Nephron progenitor cell (in vitro differentiated cells): ENCODE results near the gene CCDC91.

Source experiments
- DNase-seq: peaks from one replicate; pipeline ENCODE4 v3.0.0; 2021
- H3K27ac Mint-ChIP-seq: 2 replicates; pipeline ENCODE4 v1.8.0; 2021; ENCODE audit warnings: mild to moderate bottlenecking, moderate library complexity, mixed read lengths
- H3K27me3 Mint-ChIP-seq: 2 replicates; pipeline ENCODE4 v1.8.0; 2021; ENCODE audit warnings: mild to moderate bottlenecking, low read depth, mixed read lengths; ENCODE audit not compliant: poor library complexity
- H3K36me3 Mint-ChIP-seq: 2 replicates; pipeline ENCODE4 v1.8.0; 2021; ENCODE audit warnings: low read depth, mixed read lengths
- H3K4me1 Mint-ChIP-seq: 2 replicates; pipeline ENCODE4 v1.8.0; 2021; ENCODE audit warnings: mixed read lengths
- H3K4me3 Mint-ChIP-seq: 2 replicates; pipeline ENCODE4 v1.8.0; 2021; ENCODE audit warnings: mild to moderate bottlenecking, moderate library complexity, mixed read lengths
- H3K9me3 Mint-ChIP-seq: 2 replicates; pipeline ENCODE4 v1.8.0; 2021; ENCODE audit warnings: mild to moderate bottlenecking, moderate library complexity, mixed read lengths
- CTCF ChIP-seq: fragments of 200-600 bp; sonication (generic); IDR thresholded peaks from 2 replicates; pipeline ENCODE4 v1.5.0; 2021; ENCODE audit warnings: antibody characterized with exemption

The CCDC91 gene

GRCh38 chr12:28582672-28583376 lies 392.6 kb downstream of the CCDC91 start:
- no peaks in the 10 kb centered on the region for H3K36me3 Mint-ChIP-seq
- no peak for DNase-seq
- no peaks in the 10 kb centered on the region for H3K4me1 Mint-ChIP-seq
- H3K27ac Mint-ChIP-seq: no peak overlapping the region
- no peaks in the 10 kb centered on the region for H3K9me3 Mint-ChIP-seq
- no peaks in the 10 kb centered on the region for H3K27me3 Mint-ChIP-seq
- H3K4me3 Mint-ChIP-seq: no peak overlapping the region
- TF ChIP-seq CTCF: no peak

- TF ChIP-seq CTCF: no peak
- Mint-ChIP-seq H3K4me3 (no peak overlapping the region), H3K4me1 (no peaks in the 10 kb centered on the region), H3K9me3 (no peaks in the 10 kb centered on the region), H3K36me3 (no peaks in the 10 kb centered on the region), H3K27me3 (no peaks in the 10 kb centered on the region), H3K27ac (no peak overlapping the region)
- no peak for DNase-seq
These were observed 393.5 kb downstream of the CCDC91 start for GRCh38 chr12:28583701-28584261.

GRCh38 chr12:28585146-28585545 lies 394.9 kb downstream of the CCDC91 start:
- H3K36me3 Mint-ChIP-seq: no peaks in the 10 kb centered on the region

GRCh38 chr12:28586481-28586880 lies 396.2 kb downstream of the CCDC91 start:
- Mint-ChIP-seq H3K9me3 (peaks cover 6% of the 10 kb centered on the region), H3K27me3 (no peaks in the 10 kb centered on the region), H3K27ac (no peak overlapping the region), H3K4me3 (no peak overlapping the region), H3K36me3 (no peaks in the 10 kb centered on the region), H3K4me1 (no peaks in the 10 kb centered on the region)
- TF ChIP-seq CTCF: no peak
- no peak for DNase-seq

More at GRCh38 chr12:28585146-28585545, 394.9 kb downstream of the CCDC91 start:
- Mint-ChIP-seq H3K4me1 (no peaks in the 10 kb centered on the region), H3K27ac (no peak overlapping the region), H3K9me3 (no peaks in the 10 kb centered on the region), H3K27me3 (no peaks in the 10 kb centered on the region), H3K4me3 (no peak overlapping the region)
- no peak for TF ChIP-seq CTCF
- no peak for DNase-seq

GRCh38 chr12:28591831-28592230 lies 401.6 kb downstream of the CCDC91 start:
- no peak overlapping the region for H3K27ac Mint-ChIP-seq

More at GRCh38 chr12:28591831-28592230, 401.6 kb downstream of the CCDC91 start:
- DNase-seq: no peak
- Mint-ChIP-seq H3K27me3 (no peaks in the 10 kb centered on the region), H3K4me1 (no peaks in the 10 kb centered on the region), H3K9me3 (peaks cover 23% of the 10 kb centered on the region), H3K4me3 (no peak overlapping the region), H3K36me3 (no peaks in the 10 kb centered on the region)
- TF ChIP-seq CTCF: no peak
